ENCODE results near the gene SCN4B.

The SCN4B gene

GRCh38 chr11:118117790-118118601 is 34.6 kb downstream of the SCN4B start:
- no peak overlapping the region for H3K4me3 ChIP-seq (replicated peaks; ENCODE audit: insufficient read depth, low read length)
- no peaks in the 10 kb centered on the region for H3K27me3 ChIP-seq (ENCODE audit: insufficient read depth, poor library complexity, severe bottlenecking)
- DNase-seq (ENCODE audit: low read depth in 1 of 2, low spot score in 1 of 2): no peak
- H3K27ac ChIP-seq (replicated peaks): no peak overlapping the region
- TF ChIP-seq REST (IDR thresholded peaks at IDR 0.05; ENCODE audit: insufficient replicate concordance, low read depth) (no peak), POLR2AphosphoS5 (IDR thresholded peaks at IDR 0.05; ENCODE audit: low read depth) (no peak), CTCF (IDR thresholded peaks at IDR 0.05; ENCODE audit: insufficient read depth, low read length) (no peak), SPI1 (IDR thresholded peaks at IDR 0.05; ENCODE audit: borderline replicate concordance, low read depth) (no peak), GABPA (IDR thresholded peaks at IDR 0.05; ENCODE audit: low read depth) (no peak)

- no peak for DNase-seq (ENCODE audit: low read depth in 1 of 2, low spot score in 1 of 2)
- TF ChIP-seq CTCF (IDR thresholded peaks at IDR 0.05; ENCODE audit: insufficient read depth, low read length): no peak
- no peak for TF ChIP-seq GABPA (IDR thresholded peaks at IDR 0.05; ENCODE audit: low read depth)
- no peak for TF ChIP-seq POLR2AphosphoS5 (IDR thresholded peaks at IDR 0.05; ENCODE audit: low read depth)
- TF ChIP-seq SPI1 (IDR thresholded peaks at IDR 0.05; ENCODE audit: borderline replicate concordance, low read depth): no peak
- no peak for TF ChIP-seq REST (IDR thresholded peaks at IDR 0.05; ENCODE audit: insufficient replicate concordance, low read depth)
- no peak overlapping the region for H3K4me3 ChIP-seq (replicated peaks; ENCODE audit: insufficient read depth, low read length)
- H3K27ac ChIP-seq (replicated peaks): no peak overlapping the region
- H3K27me3 ChIP-seq (ENCODE audit: insufficient read depth, poor library complexity, severe bottlenecking): no peaks in the 10 kb centered on the region
Observed at GRCh38 chr11:118115048-118115447, 37.6 kb downstream of the SCN4B start.

- no peak overlapping the region for H3K4me3 ChIP-seq (replicated peaks; ENCODE audit: insufficient read depth, low read length)
- no peak overlapping the region for H3K27ac ChIP-seq (replicated peaks)
- no peak for DNase-seq (ENCODE audit: low read depth in 1 of 2, low spot score in 1 of 2)
- no peak for TF ChIP-seq GABPA (IDR thresholded peaks at IDR 0.05; ENCODE audit: low read depth)
- no peaks in the 10 kb centered on the region for H3K27me3 ChIP-seq (ENCODE audit: insufficient read depth, poor library complexity, severe bottlenecking)
Observed at GRCh38 chr11:118114266-118114665, 38.4 kb downstream of the SCN4B start.

GRCh38 chr11:118112711-118113430 is 39.8 kb downstream of the SCN4B start:
- Histone ChIP-seq H3K27ac (replicated peaks) (no peak overlapping the region), H3K27me3 (ENCODE audit: insufficient read depth, poor library complexity, severe bottlenecking) (no peaks in the 10 kb centered on the region), H3K4me3 (replicated peaks; ENCODE audit: insufficient read depth, low read length) (no peak overlapping the region)
- no peak for DNase-seq (ENCODE audit: low read depth in 1 of 2, low spot score in 1 of 2)
- TF ChIP-seq CTCF (IDR thresholded peaks at IDR 0.05; ENCODE audit: insufficient read depth, low read length): no peak
- no peak for TF ChIP-seq REST (IDR thresholded peaks at IDR 0.05; ENCODE audit: insufficient replicate concordance, low read depth)
- no peak for TF ChIP-seq GABPA (IDR thresholded peaks at IDR 0.05; ENCODE audit: low read depth)
- no peak for TF ChIP-seq SPI1 (IDR thresholded peaks at IDR 0.05; ENCODE audit: borderline replicate concordance, low read depth)
- TF ChIP-seq POLR2AphosphoS5 (IDR thresholded peaks at IDR 0.05; ENCODE audit: low read depth): no peak
